Loucy (cell line): Measurements from ENCODE around the gene ACP4.

Experiments
- H2AFZ ChIP-seq: fragments of 200-600 bp; sonication (generic); 2 replicates; pipeline ENCODE4 v1.6.0; 2016; ENCODE audit warnings: antibody characterized with exemption, mild to moderate bottlenecking, low read length, moderate library complexity
- H3F3A ChIP-seq: fragments of 200-600 bp; 2 replicates; pipeline ENCODE4 v1.6.0; 2016; ENCODE audit warnings: antibody characterized with exemption, low read depth, mild to moderate bottlenecking
- H3K27me3 ChIP-seq: fragments of 200-600 bp; sonication (generic); 2 replicates; pipeline ENCODE4 v1.6.1; 2014; ENCODE audit warnings: low read length, mild to moderate bottlenecking; ENCODE audit not compliant: insufficient read depth, poor library complexity, severe bottlenecking
- H3K36me3 ChIP-seq: fragments of 200-600 bp; sonication (generic); 2 replicates; pipeline ENCODE4 v1.6.1; 2016; ENCODE audit warnings: low read length; ENCODE audit not compliant: insufficient read depth
- H3K4me1 ChIP-seq: fragments of 200-600 bp; sonication (generic); 2 replicates; pipeline ENCODE4 v1.5.1; 2014; ENCODE audit warnings: low read length, mild to moderate bottlenecking; ENCODE audit not compliant: insufficient read depth, poor library complexity, severe bottlenecking
- H3K4me2 ChIP-seq: fragments of 200-600 bp; sonication (generic); 2 replicates; pipeline ENCODE4 v1.6.0; 2014; ENCODE audit warnings: antibody characterized with exemption, low read length, low read depth, mild to moderate bottlenecking; ENCODE audit not compliant: poor library complexity, severe bottlenecking
- H3K4me3 ChIP-seq: fragments of 200-600 bp; sonication (generic); 2 replicates; pipeline ENCODE4 v1.5.1; 2014; ENCODE audit warnings: low read length, mild to moderate bottlenecking, mixed read lengths; ENCODE audit not compliant: poor library complexity, severe bottlenecking
- H3K79me2 ChIP-seq: fragments of 200-600 bp; sonication (generic); 2 replicates; pipeline ENCODE4 v1.6.1; 2014; ENCODE audit warnings: low read length; ENCODE audit not compliant: insufficient read depth
- H3K9ac ChIP-seq: fragments of 200-600 bp; sonication (generic); 2 replicates; pipeline ENCODE4 v1.6.0; 2014; ENCODE audit warnings: mild to moderate bottlenecking, low read depth, low read length, moderate library complexity; ENCODE audit not compliant: poor library complexity, severe bottlenecking
- H3K9me2 ChIP-seq: fragments of 200-600 bp; sonication (generic); replicated peaks from 2 replicates; pipeline ENCODE4 v1.6.1; 2016; ENCODE audit warnings: low read depth, low read length, mixed read lengths
- H3K9me3 ChIP-seq: fragments of 200-600 bp; sonication (generic); 2 replicates; pipeline ENCODE4 v1.6.1; 2014; ENCODE audit warnings: mild to moderate bottlenecking, antibody characterized with exemption, low read length, low read depth; ENCODE audit not compliant: insufficient read depth
- H4K20me1 ChIP-seq: fragments of 200-600 bp; sonication (generic); 2 replicates; pipeline ENCODE4 v1.6.0; 2014; ENCODE audit warnings: antibody characterized with exemption, low read length, mild to moderate bottlenecking; ENCODE audit not compliant: insufficient read depth, poor library complexity, severe bottlenecking
- CTCF ChIP-seq: fragments of 200-600 bp; sonication (generic); conservative IDR thresholded peaks from 2 replicates; pipeline ENCODE4 v1.5.1; 2014; ENCODE audit warnings: mild to moderate bottlenecking, antibody characterized with exemption, low read length
- EZH2phosphoT487 ChIP-seq: fragments of 200-600 bp; IDR thresholded peaks from 2 replicates; pipeline ENCODE4 v1.6.1; 2018; ENCODE audit warnings: antibody characterized with exemption, mild to moderate bottlenecking, moderate library complexity, borderline replicate concordance

Gene ACP4

GRCh38 chr19:50794074-50794875, 4.1 kb downstream of the ACP4 start:
- Histone ChIP-seq H3K27me3 (no peaks in the 10 kb centered on the region), H3F3A (0 out of 2 replicates have a peak, but pooled peaks cover 4% of the 10 kb centered on the region), H4K20me1 (peaks cover 41% of the 10 kb centered on the region), H3K9ac (no peak overlapping the region), H3K4me2 (no peak overlapping the region), H2AFZ (no peak overlapping the region), H3K36me3 (peaks cover 42% of the 10 kb centered on the region; the same call in 1 of the 2 replicates), H3K9me3 (no peaks in the 10 kb centered on the region), H3K4me1 (no peaks in the 10 kb centered on the region), H3K4me3 (no peak overlapping the region), H3K79me2 (peaks cover 18% of the 10 kb centered on the region; the same call in 1 of the 2 replicates), H3K9me2 (no peaks in the 10 kb centered on the region)
- TF ChIP-seq EZH2phosphoT487, result no peak
- no peak for TF ChIP-seq CTCF

- no peaks in the 10 kb centered on the region for H3K9me2 ChIP-seq
- H3K36me3 ChIP-seq, result peaks cover 50% of the 10 kb centered on the region; the same call in 1 of the 2 replicates
- H3K4me2 ChIP-seq, result no peak overlapping the region
- H4K20me1 ChIP-seq, result peaks cover 48% of the 10 kb centered on the region
- H3K9ac ChIP-seq, result no peak overlapping the region
- H3K79me2 ChIP-seq, result peaks cover 26% of the 10 kb centered on the region
- no peak overlapping the region for H2AFZ ChIP-seq
- H3K4me3 ChIP-seq, result no peak overlapping the region
- H3F3A ChIP-seq, result 0 out of 2 replicates have a peak, but pooled peaks cover 4% of the 10 kb centered on the region
- H3K9me3 ChIP-seq, result no peaks in the 10 kb centered on the region
- no peak for TF ChIP-seq EZH2phosphoT487
- 0 out of 2 replicates have a peak, but pooled peaks have one; percentile 14 for TF ChIP-seq CTCF
- no peaks in the 10 kb centered on the region for H3K27me3 ChIP-seq
- no peaks in the 10 kb centered on the region for H3K4me1 ChIP-seq
These were observed 4.9 kb downstream of the ACP4 start for GRCh38 chr19:50794876-50795663.

- Histone ChIP-seq H4K20me1 (peaks cover 53% of the 10 kb centered on the region), H3K9me3 (no peaks in the 10 kb centered on the region), H3K27me3 (no peaks in the 10 kb centered on the region), H3K9me2 (no peaks in the 10 kb centered on the region), H3K4me1 (peaks cover under 1% of the 10 kb centered on the region), H3F3A (0 out of 2 replicates have a peak, but pooled peaks cover 4% of the 10 kb centered on the region), H3K4me2 (no peak overlapping the region), H3K4me3 (no peak overlapping the region), H3K79me2 (peaks cover 32% of the 10 kb centered on the region), H3K36me3 (peaks cover 53% of the 10 kb centered on the region; the same call in 1 of the 2 replicates), H2AFZ (no peak overlapping the region), H3K9ac (no peak overlapping the region)
- TF ChIP-seq EZH2phosphoT487 (no peak), CTCF (no peak)
These were observed 5.5 kb downstream of the ACP4 start for GRCh38 chr19:50795664-50796073.
